Middle frontal gyrus (tissue), 1 donor: ENCODE data around the gene CACNA2D3.

Experiments used
- DNase-seq: peaks from one replicate; pipeline ENCODE4 v3.0.0-alpha.2; 2015; ENCODE audit warnings: low spot score; ENCODE audit errors: extremely low spot score

CACNA2D3 gene

DNA sequence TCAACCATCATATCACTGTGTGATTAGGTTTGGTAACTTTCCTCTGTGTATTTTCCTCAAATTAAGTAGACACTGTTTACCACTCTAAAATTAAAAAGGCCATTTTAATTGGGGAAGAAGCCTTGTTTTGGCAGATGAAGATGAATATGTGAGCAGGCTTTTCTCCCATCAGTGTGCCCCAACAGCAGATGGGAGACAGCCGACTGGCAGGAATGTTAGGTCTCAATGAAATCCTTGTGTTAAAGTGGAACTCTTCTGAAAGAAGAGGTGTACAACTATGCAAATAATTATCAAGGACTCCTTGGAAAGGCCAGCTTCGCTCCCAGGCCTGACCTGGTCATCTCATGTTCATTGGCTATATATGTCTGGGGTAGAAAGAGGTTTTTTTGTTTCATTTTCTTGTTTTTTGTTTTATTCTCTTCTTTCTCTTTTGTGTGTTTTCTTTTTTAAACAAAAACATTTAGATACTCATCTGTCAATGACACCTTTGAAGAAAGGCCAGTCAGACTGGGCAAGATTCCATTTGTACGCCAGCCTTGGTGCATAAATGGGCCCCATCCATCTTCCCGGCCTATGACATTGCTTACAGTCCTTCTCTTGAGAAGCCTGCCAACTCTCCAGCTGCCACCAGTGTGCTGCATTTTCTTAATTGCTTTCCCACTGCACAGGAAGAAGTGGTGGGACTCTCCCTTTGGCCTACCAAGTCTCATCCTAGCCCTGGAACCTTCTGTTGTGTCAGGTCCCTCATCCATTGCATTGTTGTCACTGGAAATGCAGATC lies 779.7 kb downstream of the CACNA2D3 start:
- DNase-seq: no peak

DNA sequence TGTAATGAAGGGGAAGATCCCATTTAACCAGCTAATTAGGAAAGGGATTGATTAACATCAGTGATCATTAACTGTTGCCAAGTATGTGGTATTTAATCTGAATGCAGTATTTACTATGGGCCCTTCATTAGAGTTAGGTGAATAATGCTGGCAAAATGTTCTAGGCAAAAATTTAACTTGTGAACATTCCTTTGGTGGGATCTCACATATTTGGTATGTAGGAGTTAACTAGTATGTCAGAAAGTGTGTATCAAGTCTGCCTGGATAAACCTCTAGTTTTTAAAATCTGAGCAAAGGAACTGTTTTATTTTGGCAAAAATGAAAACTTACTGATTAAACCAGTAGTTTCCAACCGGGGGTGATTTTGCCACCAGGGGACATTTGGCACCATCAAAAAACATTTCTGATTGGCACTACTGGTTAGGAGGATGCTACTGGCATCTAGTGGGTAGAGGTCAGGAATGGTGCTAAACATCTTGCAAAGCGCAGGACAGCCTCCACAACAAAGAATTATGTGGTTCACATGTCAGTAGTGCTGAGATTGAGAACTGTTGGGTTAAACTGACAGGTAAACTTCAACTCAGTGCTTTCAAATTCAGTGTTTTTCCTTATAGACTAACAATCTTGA lies 783.0 kb downstream of the CACNA2D3 start:
- no peak for DNase-seq

DNA sequence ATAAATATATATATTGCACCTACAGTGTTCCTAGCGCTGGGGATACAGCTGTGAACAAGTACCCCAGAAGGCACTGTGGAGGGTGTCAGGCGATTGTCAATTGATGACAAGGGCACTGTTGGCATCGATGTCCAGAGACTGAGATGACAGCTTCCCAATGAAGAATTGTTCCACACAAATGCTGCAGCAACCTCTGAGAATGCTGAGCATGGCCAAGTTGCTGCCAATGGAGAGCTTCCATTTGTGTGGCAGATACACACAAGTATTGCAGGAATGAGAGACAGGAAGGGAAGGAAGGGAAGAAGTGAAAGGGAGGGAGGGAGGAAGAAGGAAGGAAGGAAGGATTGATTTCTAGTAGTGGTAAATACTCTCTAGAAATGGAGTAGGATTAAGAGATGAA lies 783.6 kb downstream of the CACNA2D3 start:
- no peak for DNase-seq

GRCh38 chr3:54906763-54907162 lies 784.4 kb downstream of the CACNA2D3 start:
- no peak for DNase-seq

DNA sequence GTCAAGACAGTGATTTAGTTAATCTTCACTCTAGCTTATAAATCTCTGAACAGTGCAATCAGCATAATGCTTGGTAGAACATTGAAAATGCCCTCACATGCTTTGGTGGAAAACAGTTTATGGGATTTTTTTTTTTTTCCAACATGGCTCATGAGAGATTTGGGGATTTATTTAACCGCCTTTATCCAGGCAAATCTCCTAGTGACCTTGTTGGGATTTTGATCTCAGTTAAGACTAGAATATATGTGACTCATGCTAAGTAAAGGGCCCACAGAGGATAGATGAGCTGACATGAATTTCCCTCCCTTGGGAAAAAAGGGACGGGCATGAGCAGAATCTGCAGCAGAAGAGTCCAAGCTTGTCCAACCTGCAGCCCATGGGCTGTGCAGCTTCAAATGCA lies 786.8 kb downstream of the CACNA2D3 start:
- DNase-seq: no peak

DNA sequence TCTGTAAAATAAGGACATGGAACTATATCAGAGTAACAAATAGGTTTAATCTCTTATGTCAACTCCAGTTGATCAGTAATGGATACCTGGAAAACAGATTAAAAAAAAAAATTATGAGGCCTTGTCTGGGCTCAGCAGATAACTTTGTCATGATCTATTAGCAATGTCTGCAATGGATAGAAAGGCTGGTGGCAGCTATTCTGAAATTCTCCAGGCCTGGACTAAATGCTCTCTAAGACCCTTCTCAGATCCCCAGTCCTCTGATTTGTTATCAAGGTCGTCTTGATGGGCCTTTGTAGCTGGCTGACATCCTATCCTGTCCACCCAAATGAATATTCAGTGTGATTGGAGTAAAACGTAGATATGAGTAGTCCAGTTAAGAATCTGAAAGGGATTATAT lies 791.8 kb downstream of the CACNA2D3 start:
- no peak for DNase-seq

DNA sequence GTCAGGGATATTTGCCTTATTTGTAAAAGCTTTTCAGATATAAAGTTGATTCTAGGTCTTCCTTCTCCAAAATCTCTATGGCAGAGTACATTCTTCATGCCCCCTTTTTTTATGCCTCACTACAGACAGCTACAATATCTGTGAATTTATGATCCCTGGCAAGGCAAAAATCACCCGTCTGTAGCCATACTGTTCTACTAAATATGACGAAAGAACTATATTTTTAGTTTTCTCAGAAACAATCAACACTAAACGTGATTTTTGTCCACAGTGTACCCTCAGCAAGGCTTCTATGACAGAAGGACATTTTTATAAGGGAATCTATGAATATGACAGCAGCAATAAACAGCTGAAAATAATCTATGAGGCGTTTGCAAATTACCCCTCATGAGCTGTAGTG lies 792.8 kb downstream of the CACNA2D3 start:
- DNase-seq: no peak

DNA sequence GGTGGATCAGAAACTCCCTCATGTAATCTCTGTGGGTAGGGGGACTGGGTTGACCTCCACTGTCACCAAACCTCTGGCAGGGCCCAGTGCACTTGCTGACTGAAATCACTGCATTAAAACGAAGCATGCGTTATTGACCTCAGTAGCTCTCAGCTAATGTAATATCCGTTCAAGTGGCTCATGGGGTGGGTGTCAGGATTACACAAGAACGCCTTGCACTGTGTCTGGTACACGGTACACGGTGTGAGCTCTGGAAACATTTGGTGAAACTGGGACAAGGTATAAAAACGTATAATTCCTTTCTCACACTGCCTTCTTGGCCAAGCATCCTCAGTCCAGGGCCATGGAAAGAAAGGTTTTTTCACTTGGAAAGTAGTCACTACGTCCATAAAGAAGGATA lies 793.6 kb downstream of the CACNA2D3 start:
- no peak for DNase-seq

GRCh38 chr3:54916732-54917131 lies 794.4 kb downstream of the CACNA2D3 start:
- DNase-seq: no peak

DNA sequence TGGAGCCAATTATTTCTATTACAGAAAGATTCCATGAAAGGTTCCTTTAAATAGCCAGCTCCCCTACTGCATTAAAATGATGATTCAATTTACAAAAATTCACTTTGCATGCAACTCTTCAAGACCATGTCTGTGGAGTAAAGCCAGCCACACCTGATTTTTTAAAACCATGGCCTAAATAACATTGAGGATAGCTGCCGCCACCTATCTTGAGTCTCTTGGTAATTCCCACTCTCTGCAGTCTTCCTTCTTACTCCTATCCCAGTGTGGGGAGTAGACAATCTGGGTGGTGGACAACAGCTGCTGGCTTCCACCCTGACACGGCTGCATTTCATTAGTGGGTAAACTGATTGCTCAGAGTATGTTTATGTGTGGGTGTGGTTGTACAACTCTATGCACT lies 794.8 kb downstream of the CACNA2D3 start:
- DNase-seq: no peak

DNA sequence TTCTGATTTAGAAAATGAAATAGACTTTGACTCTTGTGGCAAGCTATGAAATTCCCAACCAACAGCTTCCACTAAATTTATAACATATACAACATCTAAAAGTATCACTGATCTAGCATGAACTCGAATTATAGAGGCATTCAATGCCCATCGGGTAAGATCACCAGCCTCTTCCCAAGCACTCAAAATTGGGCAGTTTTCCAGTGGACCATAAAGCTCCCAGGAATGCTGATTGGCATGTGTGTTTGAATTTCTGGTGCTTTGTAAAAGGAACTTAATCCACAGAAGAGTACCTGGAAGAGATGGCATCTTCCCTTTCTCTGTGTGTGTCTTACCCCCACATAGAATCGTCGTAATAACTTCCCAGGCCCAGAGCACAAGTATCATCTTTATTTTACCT lies 795.5 kb downstream of the CACNA2D3 start:
- no peak for DNase-seq

- DNase-seq: no peak
These were observed 796.2 kb downstream of the CACNA2D3 start for GRCh38 chr3:54918516-54918915.

DNA sequence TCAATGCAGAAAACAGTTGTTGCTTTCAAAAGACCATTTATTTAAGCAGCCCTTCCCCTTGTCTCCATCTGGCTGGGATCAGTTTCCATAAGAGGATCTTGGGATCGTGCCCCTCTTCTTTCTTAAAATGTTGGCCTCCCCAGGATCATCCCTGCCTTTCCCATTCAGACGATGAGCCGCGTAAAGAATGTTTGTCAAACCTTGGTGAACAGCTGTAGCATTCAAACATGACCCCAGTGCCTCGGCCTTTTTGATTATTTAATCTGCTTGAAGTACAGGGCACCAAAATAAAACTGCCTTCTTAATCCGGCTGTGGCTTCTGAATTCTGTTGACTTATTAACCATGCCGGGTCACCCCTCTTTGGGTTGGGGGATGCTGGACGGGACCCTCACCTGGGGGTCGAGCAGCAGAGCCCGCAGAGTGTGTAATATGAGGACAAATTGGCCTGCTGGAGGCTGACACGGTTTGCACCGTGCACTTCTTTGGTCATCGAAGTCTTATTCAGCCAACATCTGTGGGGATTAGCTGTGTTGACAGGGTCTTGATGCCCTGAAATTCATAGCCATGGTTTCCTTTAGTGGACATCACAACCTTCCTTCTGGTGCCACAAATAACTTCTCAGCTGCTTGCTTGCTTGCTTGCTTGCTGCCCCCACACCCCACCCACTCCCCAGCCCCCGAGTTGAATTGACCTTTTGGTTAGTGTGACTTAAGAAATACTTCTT lies 805.9 kb downstream of the CACNA2D3 start, which contains the start of gene LRTM1:
Gene LRTM1 (minus strand): TSS at position 14 of the 725 bp plus-strand sequence. CDS start 148 bp downstream, outside the sequence.
- no peak for DNase-seq

- peak; percentile 62 for DNase-seq
These were observed 808.8 kb downstream of the CACNA2D3 start for GRCh38 chr3:54931182-54931581.

DNA sequence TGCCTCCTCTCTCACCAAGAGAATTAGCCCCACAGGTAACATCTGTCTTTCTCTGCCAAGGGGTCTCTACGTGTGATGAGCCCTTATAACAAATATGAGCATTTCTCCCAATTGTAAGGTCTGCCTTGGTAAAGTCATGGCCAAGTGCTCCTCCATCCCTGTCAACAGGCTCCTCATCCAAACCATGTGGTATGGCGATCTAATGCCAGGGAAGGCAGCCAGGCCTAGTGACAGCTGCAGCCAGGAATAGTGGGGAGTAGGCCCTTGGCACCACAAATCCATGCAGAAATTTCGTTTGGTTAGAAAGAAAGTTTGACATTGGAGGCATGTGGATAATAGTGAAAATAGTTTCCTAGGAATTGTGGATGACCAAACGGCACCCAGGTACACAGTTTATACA lies 810.3 kb downstream of the CACNA2D3 start:
- peak; percentile 60 for DNase-seq

GRCh38 chr3:54935869-54936268 lies 813.5 kb downstream of the CACNA2D3 start:
- DNase-seq: no peak

DNA sequence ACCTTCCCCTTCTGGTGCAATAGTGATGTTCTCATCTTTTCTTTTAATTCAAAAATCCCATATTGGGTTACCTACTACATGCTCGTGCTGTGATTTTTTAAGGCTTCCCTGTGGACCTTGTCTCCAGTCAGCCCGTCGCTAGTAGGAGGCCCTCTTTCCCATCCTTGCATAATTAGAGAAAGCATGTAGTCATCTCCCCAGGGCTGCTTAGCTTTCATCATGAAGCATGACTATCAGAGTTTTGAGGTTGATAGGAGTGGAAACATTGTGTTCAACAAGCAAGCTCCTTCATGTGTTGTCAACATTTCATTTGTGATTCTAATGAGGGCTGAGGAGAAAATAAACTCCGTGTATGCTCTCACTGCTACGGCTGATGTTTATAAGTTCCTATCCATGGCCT lies 814.2 kb downstream of the CACNA2D3 start:
- DNase-seq: no peak

DNA sequence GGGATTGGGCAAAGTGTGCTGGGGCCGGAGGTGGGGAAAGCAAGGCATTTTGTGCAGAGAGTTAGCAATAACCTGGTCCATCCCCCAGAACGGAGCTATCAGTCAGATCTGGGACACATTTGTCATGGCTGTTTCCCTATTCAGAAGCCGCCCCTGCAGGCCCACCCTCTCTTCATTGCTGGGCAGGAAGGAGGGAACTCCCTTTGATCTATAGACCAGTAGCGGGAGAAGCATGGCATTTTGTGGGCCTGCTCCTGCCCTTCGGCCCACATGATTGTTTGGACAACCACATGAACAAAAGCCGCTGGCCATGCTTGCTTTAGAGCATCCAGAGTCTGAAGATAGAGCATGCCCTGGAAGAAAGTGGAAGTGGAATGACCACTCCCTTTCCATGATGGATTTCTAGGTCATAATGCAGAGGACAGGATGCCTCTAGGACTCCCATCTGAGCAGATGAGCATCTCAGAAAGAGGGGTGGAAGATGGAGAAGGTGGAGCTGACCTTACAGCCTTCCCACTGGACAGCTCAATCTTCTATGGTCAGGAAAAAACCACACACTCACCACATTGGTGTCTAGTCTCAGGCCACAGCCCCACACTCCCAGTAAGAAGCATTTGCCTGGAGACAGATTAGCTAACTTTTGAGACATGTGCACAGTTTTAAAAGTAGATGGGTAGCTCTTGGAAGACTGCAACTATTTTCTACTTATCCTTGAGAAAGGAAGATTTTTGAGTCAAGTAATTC lies 817.4 kb downstream of the CACNA2D3 start:
- DNase-seq: no peak

- DNase-seq: no peak
These were observed 818.6 kb downstream of the CACNA2D3 start for GRCh38 chr3:54940971-54941370.

DNA sequence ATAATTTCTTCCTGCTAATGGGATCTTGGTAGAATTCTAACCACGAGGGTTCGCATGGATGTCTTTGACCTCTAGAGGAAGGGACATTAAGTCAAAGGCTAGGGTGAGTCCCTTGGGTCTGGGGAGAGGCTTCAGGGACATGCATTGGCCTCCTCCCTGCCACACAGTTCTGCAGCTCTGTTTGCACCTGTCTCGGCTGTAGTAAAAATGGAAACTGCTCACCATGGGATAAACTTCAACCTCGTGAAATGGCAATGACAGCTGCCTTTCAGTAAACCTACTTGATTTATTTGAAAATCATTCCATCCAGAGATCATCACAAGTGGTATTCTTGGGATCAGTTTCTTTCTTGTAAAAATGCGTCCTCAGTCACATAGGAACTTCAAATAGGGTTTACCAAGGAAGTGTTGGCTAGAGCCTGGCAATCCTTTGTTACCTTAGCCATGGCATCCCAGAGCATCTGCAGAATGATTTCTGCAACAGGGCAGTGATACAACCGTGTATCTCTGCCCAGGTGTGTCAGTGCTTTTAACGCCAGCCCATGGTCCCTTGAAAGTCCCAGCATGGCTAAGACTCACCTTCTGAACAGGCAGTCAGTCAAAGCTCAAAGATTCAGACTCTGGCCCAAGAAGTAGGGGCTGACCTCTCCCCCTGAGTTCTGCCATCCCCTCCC lies 819.5 kb downstream of the CACNA2D3 start:
- no peak for DNase-seq

- no peak for DNase-seq
These were observed 827.2 kb downstream of the CACNA2D3 start for GRCh38 chr3:54949491-54950044.
